HPDE6-E6E7 (cell line): ENCODE measurements around the gene FBXO11.
A peak's percentile ranks its signal among the peaks of the same experiment; 100 is the strongest.
"Not testable (repeated sequence)": the region's sequence is repeated elsewhere in the genome, so short reads cannot be mapped to it uniquely, and the experiment has no call there.

ENCODE experiments used
- DNase-seq: peaks from one replicate; pipeline ENCODE4 v3.0.0; 2011; ENCODE audit warnings: missing footprints; ENCODE audit errors: extremely low spot score

Gene FBXO11

DNA sequence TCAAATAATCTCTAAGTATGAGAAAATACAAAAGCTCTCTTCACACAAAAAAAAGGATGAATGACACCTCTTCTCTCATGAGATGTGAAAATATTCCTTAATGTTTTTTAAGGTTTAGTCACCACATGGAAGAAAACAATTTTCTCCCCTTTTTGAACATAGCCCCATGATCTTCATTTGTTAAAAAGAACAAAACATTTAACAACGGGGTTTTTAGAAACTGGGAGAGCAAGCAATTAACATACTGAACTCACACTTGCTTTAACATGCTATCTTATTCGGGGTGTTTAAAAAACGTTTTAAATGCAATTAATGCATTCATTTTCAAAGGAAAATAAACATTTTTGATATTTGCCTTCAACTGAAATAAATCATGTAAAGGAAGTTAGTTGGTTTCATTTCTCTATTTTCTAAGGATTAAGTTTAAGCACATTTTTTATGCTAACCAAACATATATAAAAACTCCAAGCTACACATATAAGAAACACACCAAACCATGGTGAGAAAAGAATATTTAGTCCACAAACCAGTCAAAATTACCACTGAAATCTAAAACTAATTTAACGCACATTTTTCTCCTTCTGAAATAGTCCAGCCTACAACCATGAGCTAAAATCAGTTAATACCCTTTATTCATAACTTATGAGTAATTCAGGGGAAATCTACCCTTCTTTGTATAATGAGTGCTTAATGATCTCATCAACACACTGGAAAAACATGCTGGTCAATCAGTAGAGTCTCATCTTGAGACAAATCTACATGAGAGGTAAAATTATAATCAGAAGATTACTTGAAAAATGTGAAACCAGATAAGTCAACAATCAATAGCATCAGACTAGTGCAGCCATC is 8.2 kb downstream of the FBXO11 start:
- DNase-seq, result no peak

DNA sequence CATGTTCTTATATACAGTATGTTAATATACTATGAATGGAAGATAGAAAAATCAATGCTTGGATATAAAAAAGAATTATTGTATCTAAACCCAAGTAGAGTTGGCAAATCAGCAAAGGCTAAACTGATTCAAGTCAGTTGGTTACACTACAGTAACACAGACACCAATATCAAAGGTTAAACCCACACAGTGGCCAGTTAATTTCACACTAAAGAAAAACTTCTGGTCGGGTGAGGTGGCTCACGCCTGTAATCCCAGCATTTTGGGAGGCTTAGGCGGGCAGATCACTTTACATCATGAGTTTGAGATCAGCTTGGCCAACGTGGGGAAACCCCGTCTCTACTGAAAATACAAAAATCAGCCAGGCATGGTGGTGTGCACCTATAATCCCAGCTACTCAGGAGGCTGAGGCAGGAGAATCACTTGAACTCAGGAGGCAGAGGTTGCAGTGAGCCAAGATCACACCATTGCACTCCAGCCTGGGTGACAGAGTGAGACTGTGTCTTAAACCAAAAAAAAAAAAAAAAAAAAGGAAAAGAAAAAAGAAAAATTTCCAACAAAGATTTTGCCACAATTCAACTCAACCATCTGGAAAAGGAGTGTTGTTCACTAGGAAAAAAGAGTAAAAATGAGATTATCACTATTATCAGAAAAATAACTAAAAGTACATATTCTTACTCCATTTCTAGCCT is 9.0 kb downstream of the FBXO11 start:
- DNase-seq, result not testable (repeated sequence)

DNA sequence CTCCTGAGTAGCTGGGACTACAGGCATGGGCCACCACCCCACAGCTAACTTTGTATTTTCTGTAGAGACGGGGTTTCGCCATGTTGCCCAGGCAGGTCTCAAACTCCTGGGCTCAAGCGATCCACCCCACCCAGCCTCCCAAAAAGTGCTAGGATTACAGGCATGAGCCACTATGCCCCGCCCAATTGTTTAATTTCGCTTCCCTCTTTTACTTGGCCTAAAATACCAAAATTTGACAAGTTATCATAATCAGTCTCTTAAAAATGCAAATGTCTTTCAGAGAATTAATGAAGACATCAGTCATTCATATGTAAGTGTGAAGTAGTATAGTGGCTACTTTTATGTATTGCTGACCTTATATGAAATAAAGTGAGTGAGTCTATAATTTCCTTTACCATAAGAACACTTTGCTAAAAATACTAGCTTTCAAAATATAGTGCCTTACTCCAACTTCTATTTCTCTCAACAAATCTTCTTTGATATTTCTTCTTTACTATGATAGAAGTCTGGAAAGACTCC is 9.8 kb downstream of the FBXO11 start:
- no peak for DNase-seq

DNA sequence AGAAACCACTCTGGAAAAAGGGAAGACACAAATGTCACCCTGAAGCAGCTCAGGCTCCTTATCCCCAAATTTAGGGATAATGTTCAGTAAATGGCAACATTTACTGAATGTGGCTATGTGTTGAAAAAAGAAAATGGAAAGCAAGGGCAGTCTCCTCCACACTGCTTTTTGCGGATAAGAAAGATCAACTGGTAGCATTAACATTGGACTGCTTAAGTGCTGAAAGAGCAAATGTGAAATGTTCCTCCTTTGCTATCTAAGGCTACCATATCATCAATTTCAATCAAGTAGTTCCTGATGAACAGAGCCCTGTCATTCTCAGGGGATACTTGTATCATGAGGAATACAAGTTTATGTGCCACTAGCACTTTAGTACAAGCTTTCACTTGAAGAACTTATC is 12.5 kb downstream of the FBXO11 start:
- no peak for DNase-seq

DNA sequence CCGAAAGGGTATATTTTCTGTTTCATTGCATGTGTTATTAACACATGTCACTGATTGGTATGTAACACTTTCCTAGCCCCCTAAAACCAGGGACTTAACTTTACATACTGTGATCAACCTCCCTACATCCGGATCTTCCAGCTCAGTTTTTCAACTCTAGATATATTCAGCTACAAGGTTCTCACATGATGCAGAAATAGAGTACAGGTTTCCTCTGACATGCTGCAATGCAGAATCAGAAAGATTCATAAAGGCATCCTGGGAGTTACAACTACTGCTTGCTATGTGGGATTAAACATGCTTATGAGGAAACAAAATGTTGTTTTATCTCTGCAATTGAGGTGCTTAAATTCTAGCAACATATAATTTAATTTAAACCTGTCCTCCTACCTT is 14.0 kb downstream of the FBXO11 start:
- DNase-seq, result no peak

DNA sequence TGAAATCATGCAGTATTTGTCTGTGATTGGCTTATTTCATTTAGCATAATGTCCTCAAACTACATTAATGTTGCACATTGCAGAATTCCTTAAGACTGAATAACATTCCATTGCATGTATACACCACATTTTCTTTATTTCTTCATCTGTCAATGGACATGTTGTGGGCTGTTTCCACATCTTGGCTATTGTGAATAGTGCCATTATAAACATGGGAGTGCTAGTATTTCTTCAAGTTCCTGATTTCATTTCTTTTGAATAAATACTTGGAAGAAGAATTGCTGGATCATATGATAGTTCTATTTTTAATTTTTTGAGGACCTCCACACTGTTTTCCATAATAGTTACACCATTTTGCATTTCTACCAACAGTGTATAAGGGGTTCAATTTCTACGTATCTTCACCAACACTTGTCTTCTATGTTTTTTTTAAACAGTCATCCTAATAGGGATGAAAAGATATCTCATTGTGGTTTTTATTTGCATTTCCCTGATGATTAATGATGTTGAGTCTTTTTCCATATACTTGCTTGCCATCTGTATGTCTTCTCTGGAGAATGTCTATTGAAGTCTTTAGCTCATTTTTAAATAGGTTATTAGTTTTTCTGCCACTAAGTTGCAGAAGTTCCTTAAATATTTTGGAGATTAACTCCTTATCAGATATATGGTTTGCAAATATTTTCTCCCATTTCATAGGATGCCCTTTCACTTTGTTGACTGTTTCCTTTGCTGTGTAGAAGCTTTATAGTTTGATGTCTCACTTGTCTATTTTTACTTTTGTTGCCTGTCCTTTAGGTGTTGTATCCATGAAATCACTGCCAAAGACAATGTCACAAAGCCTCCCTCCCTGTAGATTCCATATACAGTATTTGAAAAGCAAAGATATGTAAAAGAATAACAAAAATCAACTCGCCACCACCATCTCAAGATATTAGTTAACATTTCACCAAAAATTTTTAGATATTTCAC is 14.6 kb downstream of the FBXO11 start:
- DNase-seq, result no peak

DNA sequence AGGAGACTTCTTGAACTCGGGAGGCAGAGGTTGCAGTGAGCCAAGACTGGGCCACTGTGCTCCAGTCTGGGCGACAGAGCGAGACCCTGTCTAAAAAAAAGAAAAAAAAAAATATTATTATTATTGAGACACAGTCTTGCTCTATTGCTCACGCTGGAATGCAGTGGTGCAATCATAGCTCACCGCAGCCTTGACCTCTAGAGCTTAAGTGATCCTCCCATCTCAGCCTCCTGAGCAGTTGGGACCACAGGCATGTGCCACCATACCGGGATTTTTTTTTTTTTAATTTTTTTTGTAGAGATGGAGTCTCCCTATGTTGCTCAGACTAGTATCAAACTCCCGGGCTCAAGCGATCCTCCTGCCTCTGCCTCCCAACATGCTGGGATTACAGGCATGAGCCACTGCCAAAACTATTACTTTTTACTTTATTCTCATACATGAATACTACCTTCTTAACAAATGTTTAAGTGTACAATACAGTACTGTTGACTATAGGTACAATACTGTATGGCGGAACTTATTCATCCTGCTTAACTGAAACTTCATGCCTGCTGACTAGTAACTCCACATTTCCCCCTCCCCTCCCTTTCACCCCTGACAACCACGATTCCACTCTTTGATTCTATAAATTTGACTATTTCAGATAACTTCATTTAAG is 15.5 kb downstream of the FBXO11 start:
- DNase-seq, result no peak

DNA sequence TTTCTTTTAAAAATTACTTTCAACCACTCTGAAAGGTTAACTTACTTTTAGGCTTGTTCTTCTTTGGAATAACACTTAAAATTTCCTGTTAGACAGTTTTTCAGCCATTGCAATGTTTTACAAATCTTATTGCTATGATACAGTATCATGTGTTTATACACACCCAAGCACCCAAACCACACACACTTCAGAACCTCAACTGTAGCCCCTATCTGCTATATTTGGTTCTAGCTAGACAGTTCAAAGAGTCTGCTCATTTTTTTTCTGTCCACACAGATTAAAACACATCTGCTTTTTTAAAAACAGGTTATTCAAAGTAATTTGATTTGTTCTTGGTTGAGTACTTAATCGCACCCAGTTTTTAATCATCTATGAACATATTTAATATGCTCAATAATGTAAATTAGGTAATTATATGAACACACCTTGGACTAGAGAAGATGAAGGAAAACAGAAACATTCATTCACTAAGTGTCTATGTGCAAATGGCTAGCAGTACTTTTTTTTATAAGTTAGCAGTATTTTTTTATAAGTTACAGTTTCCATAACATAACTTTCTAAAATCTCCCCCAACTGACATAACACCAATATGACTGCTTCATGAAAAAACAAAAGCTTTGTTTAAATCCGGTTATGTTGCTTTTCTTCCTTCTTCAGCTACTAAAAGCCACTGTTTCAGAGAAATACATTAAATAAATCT is 17.6 kb downstream of the FBXO11 start:
- DNase-seq, result no peak

DNA sequence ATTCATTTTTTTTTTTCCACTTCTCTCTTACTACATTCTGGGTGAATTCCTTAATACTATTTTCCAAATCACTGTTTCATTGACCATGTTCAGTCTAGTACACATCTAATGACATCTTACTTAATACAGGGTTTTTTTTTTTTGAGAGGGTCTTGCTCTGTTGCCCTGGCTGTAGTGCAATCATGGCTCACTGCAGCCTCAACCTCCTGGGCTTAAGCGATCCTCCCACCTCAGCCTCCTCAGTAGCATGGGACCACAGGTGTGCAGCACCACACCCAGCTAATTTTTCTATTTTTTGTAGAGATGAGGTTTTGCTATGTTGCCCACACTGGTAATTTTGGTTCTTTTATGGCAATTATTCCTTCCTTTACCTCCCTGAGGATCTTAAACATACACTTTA is 29.4 kb downstream of the FBXO11 start:
- no peak for DNase-seq

DNA sequence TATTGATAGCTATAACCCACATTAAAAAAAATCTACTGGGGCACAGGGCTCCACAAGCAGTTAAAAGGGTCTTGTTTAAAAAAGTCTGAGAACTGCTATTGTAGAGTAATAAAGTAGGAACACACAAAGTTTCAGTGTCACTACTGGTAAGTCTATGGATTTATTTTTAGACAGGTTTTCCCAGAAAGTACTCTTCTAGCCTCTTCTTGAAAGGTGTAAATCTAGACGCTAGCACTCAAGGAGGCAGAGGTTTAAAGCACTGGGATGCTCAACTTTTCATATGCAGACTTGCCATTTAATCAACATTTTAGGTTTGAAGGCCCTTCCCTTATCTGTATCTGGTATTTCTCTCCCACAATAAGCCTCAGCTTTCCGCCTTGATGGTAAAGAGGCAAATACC is 33.4 kb downstream of the FBXO11 start:
- no peak for DNase-seq

DNA sequence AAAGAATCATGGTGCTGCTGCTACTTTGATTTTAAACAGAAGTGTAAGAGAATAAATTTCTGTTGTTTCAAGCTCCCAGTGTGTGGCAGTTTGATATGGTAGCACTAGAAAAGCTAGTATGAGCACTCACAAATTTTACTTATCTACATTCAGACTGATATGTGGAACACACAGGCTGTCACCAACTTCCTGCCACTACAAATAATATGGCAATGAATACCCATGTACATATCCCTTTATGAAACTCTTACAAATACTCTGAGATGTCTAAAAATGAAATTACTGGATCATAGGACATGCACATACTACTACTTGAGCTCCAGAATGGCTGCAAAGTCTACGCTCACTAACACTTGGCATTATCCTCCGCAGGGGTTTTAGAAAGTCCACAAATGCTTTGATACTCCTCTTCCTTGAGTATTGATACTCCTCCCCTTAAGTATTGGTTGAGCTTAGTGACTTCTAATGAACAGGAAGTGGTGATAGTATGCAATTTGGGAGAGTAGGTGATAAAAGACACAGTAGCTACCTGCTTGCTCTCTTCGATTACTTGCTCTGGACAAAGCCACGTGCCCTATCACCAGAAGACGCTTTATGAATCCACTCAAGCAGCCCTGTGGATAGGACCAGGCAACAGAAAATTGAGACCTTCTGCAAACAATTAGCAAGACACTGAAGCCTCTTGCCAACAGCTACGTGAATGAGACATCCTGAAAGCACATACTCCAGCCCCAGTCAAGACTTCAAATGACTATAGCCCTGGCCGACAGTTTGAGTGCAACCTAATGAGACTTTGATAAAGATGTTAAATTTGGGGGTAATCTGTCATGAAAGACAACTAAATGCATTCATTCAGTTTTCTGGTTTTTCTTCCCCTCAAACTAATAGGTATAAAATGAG is 35.4 kb downstream of the FBXO11 start:
- DNase-seq, result no peak

DNA sequence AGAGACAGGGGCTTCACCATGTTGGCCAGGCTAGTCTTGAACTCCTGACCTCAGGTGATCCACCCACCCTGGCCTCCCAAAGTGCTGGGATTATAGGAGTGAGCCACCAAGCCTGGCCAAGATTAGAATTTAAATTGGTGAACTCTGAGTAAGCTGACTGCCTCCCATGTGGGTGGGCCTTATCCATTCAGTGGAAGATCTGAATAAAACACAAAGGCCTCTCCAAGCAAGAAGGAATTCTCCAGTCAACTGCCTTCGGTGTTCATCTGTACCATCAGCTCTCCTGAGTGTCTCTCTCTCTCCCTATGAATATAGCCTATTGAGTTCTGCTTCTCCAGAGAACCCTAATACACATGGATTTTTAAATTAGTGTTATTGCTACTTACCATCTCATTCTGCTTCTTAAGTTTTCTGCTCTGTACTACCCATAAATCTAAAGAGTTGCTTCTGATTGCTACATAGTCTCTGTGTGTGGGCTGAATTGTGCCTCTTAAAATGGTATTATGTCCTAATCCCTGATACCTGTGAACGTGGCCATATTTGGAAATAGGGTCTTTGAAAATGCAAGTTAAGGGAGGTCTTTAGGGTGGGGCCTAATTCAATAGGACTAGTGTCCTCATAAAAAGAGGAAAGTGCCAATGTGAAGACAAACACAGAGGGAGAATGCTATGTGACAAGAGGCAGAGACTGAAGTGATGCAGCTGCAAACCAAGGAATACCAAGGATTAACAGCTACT is 36.3 kb downstream of the FBXO11 start:
- no peak for DNase-seq

DNA sequence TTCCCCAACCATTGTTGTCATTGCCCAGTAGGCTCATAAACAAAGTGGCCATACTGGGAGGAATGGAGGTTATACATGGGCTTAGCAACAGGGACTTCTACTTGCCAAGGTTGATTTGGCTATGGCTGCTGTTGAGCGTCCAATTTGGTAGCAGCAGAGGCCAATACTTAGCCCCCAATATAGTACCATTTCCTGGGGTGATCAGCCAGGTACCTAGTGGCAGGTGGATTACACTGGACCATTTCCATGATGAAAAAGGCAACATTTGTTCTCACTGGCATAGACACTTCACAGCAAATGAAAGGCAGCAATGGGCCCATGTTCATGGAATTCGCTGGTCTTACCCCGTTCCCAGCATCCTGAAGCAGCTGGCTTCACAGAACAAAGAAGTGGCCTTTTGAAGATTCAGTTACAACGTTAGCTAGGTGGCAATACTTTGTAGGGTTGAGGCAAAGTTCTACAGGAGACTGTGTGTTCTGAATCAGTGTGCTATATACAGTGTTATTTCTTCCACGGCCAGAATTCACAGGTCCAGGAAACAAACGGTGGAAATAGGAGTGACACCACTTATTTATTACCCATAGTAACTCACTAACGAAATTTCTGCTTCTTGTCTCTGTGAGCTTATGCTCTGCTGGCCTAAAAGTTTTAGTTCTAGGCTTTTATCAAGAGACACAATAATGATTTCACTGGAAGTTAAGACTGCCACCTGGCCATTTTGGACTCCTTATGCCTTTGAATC is 37.5 kb downstream of the FBXO11 start:
- DNase-seq, result no peak

DNA sequence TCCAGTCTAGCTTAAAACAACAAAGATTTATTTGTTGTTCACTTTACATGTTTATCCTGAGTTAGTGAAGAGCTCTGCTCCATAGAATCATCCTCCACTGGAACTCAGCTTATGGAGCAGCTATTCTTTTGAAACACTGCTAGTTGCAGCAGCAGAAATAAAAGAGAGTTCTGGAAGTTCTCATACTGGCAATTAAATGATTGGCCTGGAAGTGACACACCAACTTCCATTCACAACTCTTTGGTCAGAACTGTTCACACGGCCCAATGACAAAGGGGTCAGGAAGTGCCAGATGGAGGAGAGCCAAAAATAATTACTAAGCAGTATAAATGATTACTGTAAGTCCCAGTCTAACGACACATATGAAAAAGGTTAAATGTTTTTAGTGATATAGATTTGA is 39.1 kb downstream of the FBXO11 start:
- DNase-seq, result peak; percentile 9

DNA sequence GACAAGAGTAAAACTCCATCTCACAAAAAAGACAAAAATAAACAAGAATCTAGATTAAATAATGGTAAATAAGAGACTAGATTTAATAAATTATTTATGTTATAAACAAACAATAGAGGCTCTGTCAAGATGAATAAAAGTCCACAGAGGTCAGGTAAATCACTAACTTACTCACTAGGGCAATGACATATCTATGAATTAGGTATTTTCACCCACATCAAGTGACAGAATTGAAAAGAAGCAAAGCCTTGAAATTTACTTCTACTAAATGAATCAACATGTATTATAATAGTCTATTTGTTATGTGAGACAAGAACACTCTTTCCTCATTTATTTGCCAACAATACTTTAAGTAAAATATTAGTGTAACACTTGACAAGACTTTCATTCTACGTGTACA is 41.7 kb downstream of the FBXO11 start:
- no peak for DNase-seq

DNA sequence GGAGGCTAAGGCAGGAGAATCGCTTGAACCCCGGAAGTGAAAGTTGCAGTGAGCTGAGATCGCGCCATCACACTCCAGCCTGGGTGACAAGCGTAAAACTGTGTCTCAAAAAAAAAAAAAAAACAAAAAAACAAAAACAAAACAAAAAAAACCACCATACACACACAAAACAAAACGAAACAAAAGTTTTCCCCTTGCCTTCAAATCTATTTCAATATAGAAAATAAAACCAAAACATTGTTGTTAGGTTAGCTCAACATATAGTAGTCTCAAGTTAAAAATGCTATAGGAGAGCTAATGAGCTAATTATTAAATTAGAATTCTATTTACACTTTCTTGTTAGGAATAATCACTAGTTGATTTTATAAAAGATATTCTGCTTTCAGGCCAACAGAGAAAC is 43.3 kb downstream of the FBXO11 start:
- no peak for DNase-seq

DNA sequence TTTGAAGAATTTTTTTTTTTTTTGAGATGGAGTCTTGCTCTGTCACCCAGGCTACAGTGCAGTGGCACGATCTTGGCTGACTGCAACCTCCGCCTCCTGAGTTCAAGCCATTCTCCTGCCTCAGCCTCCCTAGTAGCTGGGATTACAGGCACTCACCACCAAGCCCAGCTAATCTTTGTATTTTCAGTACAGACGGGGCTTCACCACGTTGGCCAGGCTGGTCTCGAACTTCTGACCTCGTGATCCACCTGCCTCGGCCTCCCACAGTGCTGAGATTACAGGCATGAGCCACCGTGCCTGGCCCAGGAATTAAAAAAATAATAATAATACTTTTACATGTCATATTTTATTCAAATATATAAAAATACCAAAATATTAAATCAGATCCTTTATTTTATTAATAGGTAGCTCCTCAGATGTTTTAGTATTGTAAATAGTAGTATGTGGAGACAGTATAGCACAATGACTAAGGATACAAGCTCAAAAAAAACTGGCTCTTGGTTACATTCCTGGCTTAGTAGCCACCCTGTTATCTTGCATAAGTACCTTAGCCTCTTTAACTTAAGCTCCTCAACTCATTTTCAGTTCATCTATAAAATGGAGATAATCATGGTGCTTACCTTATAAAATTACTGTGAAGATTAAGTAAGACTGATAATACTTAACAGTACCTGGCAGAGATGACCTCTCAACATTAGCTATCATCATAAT is 53.1 kb downstream of the FBXO11 start:
- DNase-seq, result not testable (repeated sequence)

DNA sequence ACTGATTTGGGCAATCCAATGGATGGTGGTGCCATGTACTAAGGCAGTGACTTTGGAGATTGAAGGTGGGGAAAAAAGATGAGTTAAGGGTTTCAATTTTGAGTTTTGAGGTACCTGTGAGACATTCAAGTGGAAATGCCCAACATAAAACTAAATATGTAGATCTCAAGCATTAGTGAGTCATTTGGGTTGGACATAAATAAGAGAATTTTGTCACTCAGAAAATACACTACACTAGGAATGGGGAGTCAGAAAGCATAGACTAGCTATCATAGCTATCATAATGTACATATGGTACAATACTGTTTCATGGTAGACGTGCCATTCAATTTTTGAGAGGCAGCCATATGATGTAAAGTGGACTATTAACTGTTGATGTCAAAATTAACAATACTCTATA is 56.1 kb downstream of the FBXO11 start:
- no peak for DNase-seq
